Heart right ventricle (tissue), 16 donors: ENCODE measurements around the gene MYLK. TPM values are rescaled to one million over a fixed set of nuclear protein-coding genes. Genes with fewer than 3 reads are reported as not detected.

Experiments
- ATAC-seq, 8 donors: fragments of 200-7000 bp; cut with Tn5 transposase; one replicate each; pipeline ENCODE4 v1.9.1; 2020; ENCODE audit warnings: mild to moderate bottlenecking in 8 of 8, moderate library complexity in 8 of 8, moderate number of reproducible peaks in 1 of 8
- DNase-seq, 2 donors: peaks; one replicate each; pipeline ENCODE4 v3.0.0-alpha.2; 2020
- H3K27ac ChIP-seq, 10 donors: fragments of 200-600 bp; sonication (generic) in 2 of 10; one replicate each; pipeline versions ENCODE4 v1.5.0 to v1.8.0; 2020 to 2022; ENCODE audit warnings: mild to moderate bottlenecking in 3 of 10
- H3K27me3 ChIP-seq, 7 donors: fragments of 200-600 bp; one replicate each; pipeline ENCODE4 v1.8.0; 2021 to 2022; ENCODE audit warnings: mild to moderate bottlenecking in 2 of 7
- H3K36me3 ChIP-seq, 9 donors: fragments of 200-600 bp; sonication (generic) in 1 of 9; one replicate each; pipeline versions ENCODE4 v1.5.0 to v1.8.0; 2020 to 2022; ENCODE audit warnings: mild to moderate bottlenecking in 2 of 9
- H3K4me1 ChIP-seq, 9 donors: fragments of 200-600 bp; sonication (generic) in 1 of 9; one replicate each; pipeline versions ENCODE4 v1.5.0 to v1.8.0; 2020 to 2022; ENCODE audit warnings: mild to moderate bottlenecking in 4 of 9
- H3K4me3 ChIP-seq, 10 donors: fragments of 200-600 bp; sonication (generic) in 2 of 10; one replicate each; pipeline versions ENCODE4 v1.5.0 to v1.8.0; 2020 to 2022; ENCODE audit warnings: mild to moderate bottlenecking in 7 of 10, moderate library complexity in 2 of 10
- H3K9me3 ChIP-seq, 11 donors: fragments of 200-600 bp in 10 of 11; sonication (generic) in 2 of 11; one replicate each; pipeline versions ENCODE4 v1.5.0 to v1.8.0; 2013 to 2022; ENCODE audit warnings: mild to moderate bottlenecking in 2 of 11, control low read depth in 1 of 11, moderate library complexity in 1 of 11
- CTCF ChIP-seq, 9 donors: fragments of 200-600 bp; sonication (generic) in 2 of 9; IDR thresholded peaks; one replicate each; pipeline versions ENCODE4 v1.5.0 to v1.8.0; 2021 to 2022; ENCODE audit warnings: antibody characterized with exemption in 9 of 9, mild to moderate bottlenecking in 5 of 9, moderate library complexity in 1 of 9
- whole genome bisulfite sequencing, 2 donors: extraction: QIAGEN DNeasy Blood & Tissue Kit; methylation state at CpG; one replicate each; pipeline ENCODE4 v1.1.7; 2013; ENCODE audit warnings: inconsistent platforms in 1 of 2; 5-methylcytosine and 5-hydroxymethylcytosine counted together
- intact Hi-C, 10 donors: fragments of 100-400 bp; cut with DNase I; formaldehyde crosslinking; loops; one replicate each; pipeline versions ENCODE4 v1.11.1 to v1.14.2; 2022
- polyA plus RNA-seq, 2 donors: library from polyadenylated mRNA; stranded (reverse); fragments of 200-250 nt; gene quantifications; one replicate each; pipeline ENCODE4 v1.2.3, GENCODE V29; 2013
- total RNA-seq, 10 donors: library from RNA; stranded (reverse); fragmentation: NEBNext Ultra II Directional in 3 of 10; extraction: Animal tissue kit (Norgen Biotek cat#: 25700) in 3 of 10; gene quantifications; one replicate each; pipeline versions ENCODE4 v1.2.1 to v1.2.4, GENCODE V29; 2021 to 2023
- donor health status: Arrhythmogenic right ventricular cardiomyopathy.
- donor health status: ischemic (EF 13 %, LVEDD 7.1; RV severe dilation, severe dysfunction).
- donor health status: healthy with polysubstance abuse.
- donor health status: DM: no; HTN: yes; CAD: no.
- donor health status: DM: no; HTN: no; CAD: no.
- donor health status: ischemic (EF 25% LVEDD 6.9; RV normal size, moderate dysfunction).
- donor health status: ischemic (EF 25% LVEDD 5.7; RV mildly dilated, moderate dysfunction).
- donor health status: healthy.
- donor health status: DM: yes; HTN: yes; CAD: no.
- donor health status: Ischemic cardiomyopathy.
- donor health status: ischemic (EF 35%, LVEDD 5.7; RV mildly dilated, moderate dysfunction).
- donor health status: nonischemic (EF 11% LVEDD 7.7; RV severe dilation, severe dysfunction).
- donor health status: DM: yes; HTN: yes; CAD: no.
- donor health status: PGD.
- donor health status: ischemic (EF 29% LVEDD 5.4; RV normal size, mild dysfunction).
- donor health status: nonischemic (EF 23%, LVEDD 6.1; RV moderate dilation, normal function).

The MYLK gene
- total and polyA plus RNA-seq, 12 donors = 5.6 to 20.6 (median 11.6) TPM

DNA sequence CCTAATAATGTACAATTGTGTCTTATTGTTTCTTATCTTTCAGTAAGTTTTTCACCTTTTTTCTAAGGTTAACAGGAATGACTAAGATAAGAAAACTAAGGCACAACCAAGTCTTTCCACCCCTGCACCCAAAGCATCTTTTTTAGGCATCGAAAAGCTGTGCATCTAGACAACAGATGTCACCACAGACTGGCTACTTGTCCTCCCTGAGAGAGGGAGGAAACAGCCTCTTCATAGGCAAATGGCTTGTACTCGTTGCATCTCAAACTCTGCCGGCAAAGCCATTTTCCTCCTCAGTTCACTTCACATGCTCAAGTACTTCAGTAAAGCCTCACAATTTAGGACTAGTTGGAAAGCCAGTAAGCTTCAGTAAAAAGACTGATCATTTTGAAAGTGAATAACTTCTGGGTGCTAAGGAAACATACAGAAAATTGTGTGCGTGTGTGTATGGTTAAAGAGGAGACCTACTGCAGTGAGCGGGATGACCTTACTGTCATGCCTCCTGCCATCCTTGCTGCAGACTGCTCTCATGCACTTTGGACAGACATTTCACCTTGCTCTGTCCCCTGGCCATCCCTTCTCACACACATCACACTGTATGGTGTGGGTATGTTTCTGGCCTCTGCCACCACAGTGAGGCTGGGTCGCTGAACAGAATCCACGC lies 262.8 kb downstream of the MYLK start:
- intact Hi-C loops = no loop called here
- Histone ChIP-seq H3K4me3 (no peak overlapping the region), H3K27me3 (no peaks in the 10 kb centered on the region), H3K4me1 (peaks cover 0 to 35% (median 22%) of the 10 kb centered on the region in 9 donors), H3K9me3 (no peaks in the 10 kb centered on the region), H3K36me3 (peaks cover 0 to 20% (median 0%) of the 10 kb centered on the region in 9 donors), H3K27ac (no peak overlapping the region)
- no peak for DNase-seq
- TF ChIP-seq CTCF (IDR thresholded peaks at IDR 0.05) = no peak
- no peak for ATAC-seq
- 83 to 85% methylated on average over 7 of the region's 7 CpGs for WGBS, 2 donors

DNA sequence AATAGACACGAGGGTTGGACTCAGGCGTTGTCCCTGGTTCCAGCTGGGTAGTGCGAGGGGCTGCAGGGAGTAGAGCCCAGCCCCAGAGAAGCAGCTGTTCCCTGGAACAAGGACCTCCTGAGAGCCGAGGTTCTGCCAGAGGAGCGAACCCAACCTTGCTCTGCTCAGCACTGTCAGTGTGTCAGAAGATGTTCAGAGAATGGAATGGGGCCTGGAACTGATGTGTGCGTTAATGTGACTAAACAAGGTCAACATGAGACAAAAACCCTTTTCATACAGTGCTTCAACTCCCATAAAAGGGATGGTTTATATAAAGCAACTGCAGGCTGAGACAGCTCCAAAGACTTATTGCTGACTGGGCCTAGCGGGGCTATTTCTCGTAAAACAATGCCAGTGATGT lies 263.8 kb downstream of the MYLK start:
- peak in 1 of 8 donors; percentile 22 for ATAC-seq
- H3K4me3 ChIP-seq = no peak overlapping the region
- H3K36me3 ChIP-seq = peaks cover 0 to 19% (median 0%) of the 10 kb centered on the region in 9 donors
- TF ChIP-seq CTCF (IDR thresholded peaks at IDR 0.05) = no peak
- DNase-seq = no peak
- 70 to 79% methylated on average over 8 of the region's 8 CpGs for WGBS, 2 donors
- H3K27me3 ChIP-seq = no peaks in the 10 kb centered on the region
- peak overlapping the region in 2 of 10 donors; percentile 16 to 41 for H3K27ac ChIP-seq
- H3K9me3 ChIP-seq = no peaks in the 10 kb centered on the region
- peaks cover 0 to 35% (median 22%) of the 10 kb centered on the region in 9 donors for H3K4me1 ChIP-seq
- intact Hi-C loops = no loop called here

DNA sequence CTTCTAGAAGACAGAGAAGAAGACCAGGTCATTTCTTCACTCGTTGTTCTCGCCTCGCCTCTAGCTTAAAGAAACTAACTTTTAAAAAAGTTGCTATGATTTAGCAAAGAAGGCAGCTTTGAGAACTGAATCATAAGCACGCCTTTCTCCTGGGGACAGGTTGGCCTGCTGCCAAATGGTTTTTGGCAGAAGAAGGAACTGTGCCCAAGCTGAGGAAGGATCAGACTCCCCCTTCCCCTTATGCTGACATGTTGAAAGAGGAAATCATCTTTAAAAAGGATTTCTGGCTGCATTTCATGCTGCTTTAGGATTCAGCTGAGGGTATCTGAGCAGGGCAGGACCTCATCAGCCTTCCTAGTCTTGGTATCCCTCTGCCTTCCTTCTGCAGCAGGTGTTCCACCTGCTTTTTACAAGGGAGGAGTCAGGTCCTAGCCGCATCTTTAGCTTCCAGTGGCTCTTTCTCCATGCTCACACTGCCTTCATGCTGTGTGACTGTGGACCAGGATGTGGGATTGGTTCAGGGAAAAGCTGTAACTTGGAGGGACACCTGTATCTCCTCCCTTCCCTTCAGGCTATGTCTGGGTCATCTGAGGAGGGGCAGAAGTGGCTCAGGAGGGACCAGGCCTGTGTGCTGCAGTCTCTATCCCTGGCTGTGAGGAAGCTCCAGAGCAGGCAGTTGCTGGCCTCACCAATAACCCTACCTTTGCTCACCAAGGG lies 265.2 kb downstream of the MYLK start:
- ATAC-seq (peak in 7 of 8 donors; percentile 72 to 80 (median 79)), DNase-seq (peak; percentile 67 to 73)
- Histone ChIP-seq H3K27ac (peak overlapping the region in 3 of 10 donors; percentile 20 to 32 (median 31)), H3K9me3 (no peaks in the 10 kb centered on the region), H3K36me3 (peaks cover 0 to 21% (median 0%) of the 10 kb centered on the region in 9 donors), H3K4me1 (peaks cover 0 to 35% (median 22%) of the 10 kb centered on the region in 9 donors), H3K27me3 (no peaks in the 10 kb centered on the region), H3K4me3 (peak overlapping the region in 1 of 10 donors; percentile 15)
- intact Hi-C loops = no loop called here
- no peak for TF ChIP-seq CTCF (IDR thresholded peaks at IDR 0.05)
- WGBS, 2 donors = 46% methylated on average over 5 of the region's 5 CpGs

- DNase-seq = no peak
- Histone ChIP-seq H3K27me3 (no peaks in the 10 kb centered on the region), H3K36me3 (peaks cover 0 to 28% (median 0%) of the 10 kb centered on the region in 9 donors), H3K9me3 (no peaks in the 10 kb centered on the region), H3K4me3 (peak overlapping the region in 1 of 10 donors; percentile 15), H3K4me1 (peaks cover 0 to 35% (median 22%) of the 10 kb centered on the region in 9 donors), H3K27ac (peak overlapping the region in 1 of 10 donors; percentile 31)
- no peak for TF ChIP-seq CTCF (IDR thresholded peaks at IDR 0.05)
- 65 to 69% methylated on average over 7 of the region's 7 CpGs for WGBS, 2 donors
- intact Hi-C loops = no loop called here
- ATAC-seq = peak in 5 of 8 donors; percentile 6 to 42 (median 30)
Measured at GRCh38 chr3:123618076-123618708, 265.9 kb downstream of the MYLK start.
